ENCODE results near the gene COPB1. TPM values are rescaled to one million over a fixed set of nuclear protein-coding genes. Genes with fewer than 3 reads are reported as not detected.

COPB1 gene
- total and polyA plus RNA-seq, 2 of the 13 experiments (the other 11 are each of a cell fraction or from before 2014, with no cell fraction given) = 114 to 195 TPM

DNA sequence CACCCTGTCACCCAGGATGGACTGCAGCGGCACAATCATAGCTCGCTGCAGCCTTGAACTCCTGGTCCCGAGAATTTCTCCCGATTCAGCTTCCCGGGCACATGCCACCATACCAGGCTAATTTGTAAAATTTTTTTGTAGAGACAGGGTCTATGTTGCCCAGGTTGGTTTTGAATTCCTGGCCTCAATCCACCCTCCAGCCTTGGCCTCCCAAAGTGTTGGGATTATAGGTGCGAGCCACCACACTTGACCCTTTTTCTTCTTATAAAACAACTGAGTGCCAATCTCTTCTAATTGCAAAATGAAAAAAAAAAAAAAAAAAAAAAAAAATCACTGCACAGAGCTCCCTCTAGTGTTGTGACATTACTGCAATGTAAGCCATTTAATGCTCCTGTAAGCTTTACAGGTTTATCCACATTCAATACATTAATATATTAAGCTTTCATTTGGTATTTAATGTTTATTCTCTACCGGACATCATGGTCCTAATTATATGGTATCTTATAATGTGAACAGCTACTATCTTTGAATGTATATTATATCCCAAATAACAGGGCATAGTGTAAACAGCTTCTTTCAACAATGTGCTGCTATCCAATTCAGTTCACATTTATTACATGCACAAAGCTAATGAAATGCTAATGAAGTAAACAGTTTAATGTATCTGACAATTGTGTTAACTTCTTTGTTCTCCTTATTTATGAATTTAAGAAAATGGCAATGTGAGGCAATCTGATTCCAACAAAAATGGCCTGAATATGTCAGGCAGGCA lies 44.6 kb downstream of the COPB1 start:
- BruUV-seq (replicated peaks) = TSS peak; percentile 26
- Histone ChIP-seq H3K4me2 (ENCODE audit: low read depth, low read length) (no peak overlapping the region), H4K20me1 (ENCODE audit: insufficient read depth, low read length) (peaks cover 14% of the 10 kb centered on the region), H3K36me3 (replicated peaks in 1 of 2; ENCODE audit: control insufficient read depth in 1 of 2, insufficient read depth in 2 of 2, low read length in 2 of 2) (peaks cover 0 to 14% of the 10 kb centered on the region in 2 experiments; a peak in 4 of 5 replicates), H2AFZ (ENCODE audit: low read length) (no peak overlapping the region), H3K4me3 (replicated peaks in 1 of 3; ENCODE audit: insufficient read depth in 1 of 3, low read depth in 2 of 3, low read length in 3 of 3) (no peak overlapping the region), H3K27me3 (ENCODE audit: control insufficient read depth in 1 of 2, insufficient read depth in 2 of 2, low read length in 2 of 2) (no peaks in the 10 kb centered on the region), H3K4me1 (ENCODE audit: insufficient read depth, low read length) (no peaks in the 10 kb centered on the region), H3K9me3 (ENCODE audit: low read length) (no peaks in the 10 kb centered on the region), H3K27ac (ENCODE audit: extremely low read length, insufficient read depth, low read length) (no peak overlapping the region), H3K9ac (ENCODE audit: insufficient read depth, low read depth, low read length) (no peak overlapping the region), H3K79me2 (ENCODE audit: insufficient read depth, low read length) (no peaks in the 10 kb centered on the region)
- ATAC-seq (peak; percentile 59), DNase-seq (ENCODE audit: low spot score) (peak; percentile 9), FAIRE-seq (no peak)
- intact Hi-C loops (cut with micrococcal nuclease; ENCODE audit: unreplicated experiment) (loop anchor here (1.0 kb wide), 1 partner anchor 155 kb away; no protein-coding TSS in a partner anchor), in situ Hi-C loops (cut with HindIII; ENCODE audit: extremely low pct_ligation_motif_present, low pct_unique_long_range_greater_than_20kb) (no loop called here)
- POLR2A ChIA-PET = interaction anchor here (0.7 to 1.1 kb wide), 4 partner anchors 45 to 174 kb away, joined by 3 to 5 read pairs (median 4); no protein-coding TSS in a partner anchor
- CTCF ChIA-PET (ENCODE audit: low intra/inter-chr PET ratio, low total read pairs) = interaction anchor here (2.2 kb wide), 1 partner anchor 155 kb away, joined by 11 read pairs; no protein-coding TSS in a partner anchor
- WGBS (ENCODE audit: low lambda C conversion rate) = 83% methylated on average over 7 of the region's 7 CpGs
- TF ChIP-seq SMC3 (IDR thresholded peaks at IDR 0.05; ENCODE audit: low read length) (peak; percentile 23; the same call in 1 of the 2 replicates), RFXANK (CRISPR knock-in tag; IDR thresholded peaks at IDR 0.05) (no peak), RBM22 (optimal IDR thresholded peaks at IDR 0.05; ENCODE audit: low read length) (peak; percentile 69), NR2F1 (CRISPR knock-in tag; IDR thresholded peaks at IDR 0.05) (no peak), SALL2 (CRISPR knock-in tag; IDR thresholded peaks at IDR 0.05) (no peak), CBFB (CRISPR knock-in tag; IDR thresholded peaks at IDR 0.05) (no peak), KLF9 (CRISPR knock-in tag; IDR thresholded peaks at IDR 0.05; ENCODE audit: low read depth) (no peak), FOSL1 (CRISPR knock-in tag; IDR thresholded peaks at IDR 0.05; ENCODE audit: borderline replicate concordance) (no peak), STAG1 (CRISPR knock-in tag; IDR thresholded peaks at IDR 0.05) (no peak; the same call in 1 of the 2 replicates), MAFF (IDR thresholded peaks at IDR 0.05; ENCODE audit: low read depth, low read length) (peak; percentile 23; the same call in 1 of the 2 replicates)
- TF ChIP-seq, protein P1, sequence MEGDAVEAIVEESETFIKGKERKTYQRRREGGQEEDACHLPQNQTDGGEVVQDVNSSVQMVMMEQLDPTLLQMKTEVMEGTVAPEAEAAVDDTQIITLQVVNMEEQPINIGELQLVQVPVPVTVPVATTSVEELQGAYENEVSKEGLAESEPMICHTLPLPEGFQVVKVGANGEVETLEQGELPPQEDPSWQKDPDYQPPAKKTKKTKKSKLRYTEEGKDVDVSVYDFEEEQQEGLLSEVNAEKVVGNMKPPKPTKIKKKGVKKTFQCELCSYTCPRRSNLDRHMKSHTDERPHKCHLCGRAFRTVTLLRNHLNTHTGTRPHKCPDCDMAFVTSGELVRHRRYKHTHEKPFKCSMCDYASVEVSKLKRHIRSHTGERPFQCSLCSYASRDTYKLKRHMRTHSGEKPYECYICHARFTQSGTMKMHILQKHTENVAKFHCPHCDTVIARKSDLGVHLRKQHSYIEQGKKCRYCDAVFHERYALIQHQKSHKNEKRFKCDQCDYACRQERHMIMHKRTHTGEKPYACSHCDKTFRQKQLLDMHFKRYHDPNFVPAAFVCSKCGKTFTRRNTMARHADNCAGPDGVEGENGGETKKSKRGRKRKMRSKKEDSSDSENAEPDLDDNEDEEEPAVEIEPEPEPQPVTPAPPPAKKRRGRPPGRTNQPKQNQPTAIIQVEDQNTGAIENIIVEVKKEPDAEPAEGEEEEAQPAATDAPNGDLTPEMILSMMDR (CRISPR knock-in tag; IDR thresholded peaks at IDR 0.05) = peak; percentile 40
- TF ChIP-seq, protein P2, sequence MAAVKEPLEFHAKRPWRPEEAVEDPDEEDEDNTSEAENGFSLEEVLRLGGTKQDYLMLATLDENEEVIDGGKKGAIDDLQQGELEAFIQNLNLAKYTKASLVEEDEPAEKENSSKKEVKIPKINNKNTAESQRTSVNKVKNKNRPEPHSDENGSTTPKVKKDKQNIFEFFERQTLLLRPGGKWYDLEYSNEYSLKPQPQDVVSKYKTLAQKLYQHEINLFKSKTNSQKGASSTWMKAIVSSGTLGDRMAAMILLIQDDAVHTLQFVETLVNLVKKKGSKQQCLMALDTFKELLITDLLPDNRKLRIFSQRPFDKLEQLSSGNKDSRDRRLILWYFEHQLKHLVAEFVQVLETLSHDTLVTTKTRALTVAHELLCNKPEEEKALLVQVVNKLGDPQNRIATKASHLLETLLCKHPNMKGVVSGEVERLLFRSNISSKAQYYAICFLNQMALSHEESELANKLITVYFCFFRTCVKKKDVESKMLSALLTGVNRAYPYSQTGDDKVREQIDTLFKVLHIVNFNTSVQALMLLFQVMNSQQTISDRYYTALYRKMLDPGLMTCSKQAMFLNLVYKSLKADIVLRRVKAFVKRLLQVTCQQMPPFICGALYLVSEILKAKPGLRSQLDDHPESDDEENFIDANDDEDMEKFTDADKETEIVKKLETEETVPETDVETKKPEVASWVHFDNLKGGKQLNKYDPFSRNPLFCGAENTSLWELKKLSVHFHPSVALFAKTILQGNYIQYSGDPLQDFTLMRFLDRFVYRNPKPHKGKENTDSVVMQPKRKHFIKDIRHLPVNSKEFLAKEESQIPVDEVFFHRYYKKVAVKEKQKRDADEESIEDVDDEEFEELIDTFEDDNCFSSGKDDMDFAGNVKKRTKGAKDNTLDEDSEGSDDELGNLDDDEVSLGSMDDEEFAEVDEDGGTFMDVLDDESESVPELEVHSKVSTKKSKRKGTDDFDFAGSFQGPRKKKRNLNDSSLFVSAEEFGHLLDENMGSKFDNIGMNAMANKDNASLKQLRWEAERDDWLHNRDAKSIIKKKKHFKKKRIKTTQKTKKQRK (IDR thresholded peaks at IDR 0.05; ENCODE audit: low read length) = no peak
- TF ChIP-seq, protein P3, sequence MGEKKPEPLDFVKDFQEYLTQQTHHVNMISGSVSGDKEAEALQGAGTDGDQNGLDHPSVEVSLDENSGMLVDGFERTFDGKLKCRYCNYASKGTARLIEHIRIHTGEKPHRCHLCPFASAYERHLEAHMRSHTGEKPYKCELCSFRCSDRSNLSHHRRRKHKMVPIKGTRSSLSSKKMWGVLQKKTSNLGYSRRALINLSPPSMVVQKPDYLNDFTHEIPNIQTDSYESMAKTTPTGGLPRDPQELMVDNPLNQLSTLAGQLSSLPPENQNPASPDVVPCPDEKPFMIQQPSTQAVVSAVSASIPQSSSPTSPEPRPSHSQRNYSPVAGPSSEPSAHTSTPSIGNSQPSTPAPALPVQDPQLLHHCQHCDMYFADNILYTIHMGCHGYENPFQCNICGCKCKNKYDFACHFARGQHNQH (CRISPR knock-in tag; IDR thresholded peaks at IDR 0.05) = no peak
- TF ChIP-seq, protein P4, sequence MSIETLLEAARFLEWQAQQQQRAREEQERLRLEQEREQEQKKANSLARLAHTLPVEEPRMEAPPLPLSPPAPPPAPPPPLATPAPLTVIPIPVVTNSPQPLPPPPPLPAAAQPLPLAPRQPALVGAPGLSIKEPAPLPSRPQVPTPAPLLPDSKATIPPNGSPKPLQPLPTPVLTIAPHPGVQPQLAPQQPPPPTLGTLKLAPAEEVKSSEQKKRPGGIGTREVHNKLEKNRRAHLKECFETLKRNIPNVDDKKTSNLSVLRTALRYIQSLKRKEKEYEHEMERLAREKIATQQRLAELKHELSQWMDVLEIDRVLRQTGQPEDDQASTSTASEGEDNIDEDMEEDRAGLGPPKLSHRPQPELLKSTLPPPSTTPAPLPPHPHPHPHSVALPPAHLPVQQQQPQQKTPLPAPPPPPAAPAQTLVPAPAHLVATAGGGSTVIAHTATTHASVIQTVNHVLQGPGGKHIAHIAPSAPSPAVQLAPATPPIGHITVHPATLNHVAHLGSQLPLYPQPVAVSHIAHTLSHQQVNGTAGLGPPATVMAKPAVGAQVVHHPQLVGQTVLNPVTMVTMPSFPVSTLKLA (IDR thresholded peaks at IDR 0.05) = no peak
- TF ChIP-seq, protein P5, sequence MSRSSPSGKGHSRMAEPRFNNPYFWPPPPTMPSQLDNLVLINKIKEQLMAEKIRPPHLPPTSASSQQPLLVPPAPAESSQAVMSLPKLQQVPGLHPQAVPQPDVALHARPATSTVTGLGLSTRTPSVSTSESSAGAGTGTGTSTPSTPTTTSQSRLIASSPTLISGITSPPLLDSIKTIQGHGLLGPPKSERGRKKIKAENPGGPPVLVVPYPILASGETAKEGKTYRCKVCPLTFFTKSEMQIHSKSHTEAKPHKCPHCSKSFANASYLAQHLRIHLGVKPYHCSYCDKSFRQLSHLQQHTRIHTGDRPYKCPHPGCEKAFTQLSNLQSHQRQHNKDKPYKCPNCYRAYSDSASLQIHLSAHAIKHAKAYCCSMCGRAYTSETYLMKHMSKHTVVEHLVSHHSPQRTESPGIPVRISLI (CRISPR knock-in tag; IDR thresholded peaks at IDR 0.05; ENCODE audit: borderline replicate concordance) = peak; percentile 89
